GM10847 (cell line): Measurements from ENCODE around the gene PTPRG.

Experiments used
- POLR2A ChIP-seq: IDR thresholded peaks from 2 replicates; pipeline ENCODE4 v1.6.1; 2011; ENCODE audit not compliant: insufficient read length; ENCODE audit errors: extremely low read depth

Gene PTPRG

DNA sequence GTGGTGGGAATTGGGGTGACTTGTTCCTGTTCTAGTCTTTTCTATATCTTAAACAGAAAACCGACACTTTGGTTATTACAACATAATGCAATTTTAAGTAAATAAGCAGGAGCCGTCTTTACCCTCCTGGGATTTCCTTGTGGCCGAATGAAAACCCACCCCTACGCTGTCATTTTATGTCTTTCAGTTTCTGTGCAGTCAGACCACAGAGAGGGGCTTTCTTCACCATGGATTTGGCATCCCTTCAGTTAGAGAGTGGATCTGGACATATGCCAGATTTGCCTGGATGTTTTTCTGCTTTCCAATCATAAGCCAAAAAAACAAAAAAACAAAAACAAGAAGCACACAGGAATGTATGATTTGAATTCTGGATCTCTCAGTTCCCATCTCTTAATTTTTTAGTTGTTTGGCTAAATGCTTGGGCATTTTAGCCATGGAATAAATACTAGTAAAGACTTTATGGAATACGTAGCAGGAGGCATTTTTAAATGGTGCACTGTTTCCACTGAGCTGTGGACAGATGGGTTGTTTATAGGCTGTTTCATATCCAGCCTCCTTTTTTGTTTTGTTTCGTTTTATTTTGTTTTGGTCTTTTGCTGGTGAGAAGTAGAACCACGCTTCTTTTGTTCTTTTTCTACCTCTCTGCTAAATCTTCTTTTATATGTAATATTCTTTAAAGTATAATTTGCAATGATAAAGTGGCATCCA lies 539.1 kb downstream of the PTPRG start:
- TF ChIP-seq POLR2A: no peak

DNA sequence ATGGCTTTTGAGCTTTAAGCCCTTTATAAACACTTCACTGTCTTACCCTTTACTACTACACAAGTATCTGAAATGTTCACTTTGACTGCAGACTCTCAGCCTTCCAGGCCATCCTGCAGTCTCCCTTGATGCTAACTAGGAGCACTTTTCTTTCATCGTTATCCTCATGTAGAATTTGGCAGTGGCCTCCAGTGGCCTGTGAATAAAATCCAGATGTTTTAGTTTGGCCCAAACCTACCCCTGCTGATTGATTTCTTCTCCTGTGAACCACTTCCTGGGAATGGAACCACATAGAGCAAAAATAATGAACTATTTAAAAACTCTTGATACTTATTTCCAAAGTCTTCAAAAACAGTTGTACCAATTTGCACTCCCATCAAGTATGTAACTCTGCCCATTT lies 540.1 kb downstream of the PTPRG start:
- TF ChIP-seq POLR2A: no peak

DNA sequence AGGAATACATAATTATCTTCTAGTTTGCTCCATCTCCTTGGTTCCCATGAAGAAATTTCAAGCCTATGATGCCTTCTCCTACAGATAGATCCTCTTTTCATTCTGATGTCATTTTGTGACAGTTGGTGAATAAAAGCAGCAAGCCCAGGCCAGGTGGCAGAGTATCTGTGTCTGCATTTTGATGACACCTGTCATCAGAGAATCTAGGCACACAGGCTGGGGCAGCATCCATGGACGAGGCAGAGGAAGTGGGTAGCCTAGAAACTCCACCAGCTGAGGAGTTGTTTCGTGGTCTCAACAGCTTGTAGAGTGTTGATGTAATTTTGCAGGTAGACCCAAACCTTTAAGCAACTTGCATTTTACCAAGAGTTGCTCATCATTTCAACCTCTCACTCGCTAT lies 542.2 kb downstream of the PTPRG start:
- TF ChIP-seq POLR2A: no peak

DNA sequence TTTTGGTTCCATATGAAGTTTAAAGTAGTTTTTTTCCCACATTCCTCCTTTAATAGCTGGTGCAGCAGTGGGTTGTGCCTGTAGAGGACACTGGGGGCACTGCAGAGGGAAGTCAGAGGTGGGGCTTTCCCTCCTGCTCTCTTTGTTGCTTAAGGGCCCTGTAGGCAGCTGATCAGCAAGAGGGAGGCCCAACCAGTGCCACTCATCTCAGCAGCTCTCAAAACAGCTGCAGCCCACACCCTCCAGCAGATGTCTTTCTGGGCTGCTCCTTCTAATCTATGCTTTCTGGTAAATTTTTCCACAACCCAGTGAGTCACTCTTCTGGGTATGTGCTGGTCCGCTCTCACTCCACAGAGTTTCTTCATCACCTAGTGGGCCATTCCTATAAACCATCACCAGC lies 548.2 kb downstream of the PTPRG start:
- TF ChIP-seq POLR2A: no peak

DNA sequence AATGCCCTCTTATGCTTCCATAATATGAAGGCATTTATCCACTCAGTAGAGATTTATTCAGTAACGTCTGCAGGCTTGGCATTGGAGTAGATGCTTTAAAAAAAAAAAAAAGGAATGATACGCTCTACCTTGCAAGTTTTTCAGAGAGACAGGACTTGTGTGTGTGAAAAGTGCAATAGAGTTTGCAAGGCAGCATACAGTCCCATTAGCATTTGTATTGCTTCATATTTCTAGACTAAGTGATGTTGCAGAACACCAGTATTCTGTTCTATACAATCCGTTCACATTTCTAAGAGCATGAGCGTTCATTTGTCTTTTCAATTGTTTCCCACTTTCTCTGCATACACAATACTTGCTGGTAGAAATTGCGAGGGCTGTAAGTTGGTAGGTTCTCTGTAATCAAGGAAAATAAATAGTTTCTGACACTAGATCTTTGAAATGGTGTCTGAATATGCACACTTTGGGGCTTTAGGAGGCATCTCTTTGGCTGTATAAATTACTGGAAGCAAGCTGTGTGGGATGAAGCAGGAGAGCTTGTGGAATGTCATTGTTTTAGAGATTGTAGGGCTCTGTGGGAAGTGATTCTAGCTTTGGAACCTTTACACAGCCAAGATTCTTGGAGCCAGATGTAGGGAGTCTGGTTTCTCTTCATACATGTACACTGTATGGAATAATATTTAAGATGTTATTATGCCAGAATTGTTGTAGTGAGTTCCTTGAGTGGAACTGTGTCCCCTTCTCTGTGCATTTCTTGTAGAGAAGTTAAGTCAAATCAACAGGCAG lies 549.3 kb downstream of the PTPRG start:
- no peak for TF ChIP-seq POLR2A

DNA sequence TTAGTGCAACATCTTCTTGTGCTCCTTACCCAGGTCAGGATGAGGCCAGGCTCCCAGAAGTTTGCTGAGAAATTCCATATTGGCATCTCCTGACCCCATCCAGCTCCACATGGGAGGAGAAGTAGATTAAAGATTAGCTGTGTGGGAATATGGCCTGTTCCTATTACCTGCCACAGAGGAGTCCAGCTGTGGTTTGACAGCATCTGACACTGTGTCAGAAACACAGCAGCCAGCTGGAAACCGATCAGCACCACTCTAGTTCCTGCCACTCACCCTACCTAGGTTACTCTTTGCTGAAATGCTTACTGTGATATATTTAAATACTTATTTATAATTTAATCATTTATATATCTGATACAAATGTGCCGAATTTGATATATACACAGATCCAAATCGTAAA lies 551.7 kb downstream of the PTPRG start:
- no peak for TF ChIP-seq POLR2A

DNA sequence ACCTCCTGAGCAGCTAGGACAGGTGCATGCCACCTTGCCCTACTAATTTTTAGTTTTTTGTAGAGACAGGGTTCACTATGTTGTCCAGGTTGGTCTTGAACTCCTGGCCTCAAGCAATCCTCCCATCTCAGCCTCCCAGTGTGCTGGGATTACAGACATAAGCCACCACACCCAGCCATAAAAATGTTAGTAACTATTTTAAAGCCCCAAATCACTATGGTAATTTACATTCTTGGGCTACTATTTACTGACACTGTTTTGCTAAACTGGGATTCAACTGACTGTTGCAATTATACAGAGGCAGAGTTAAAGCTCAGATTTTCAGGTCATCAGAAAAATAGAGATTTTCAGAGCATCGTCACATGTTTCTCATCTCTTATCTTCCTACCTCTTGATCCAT lies 553.4 kb downstream of the PTPRG start:
- TF ChIP-seq POLR2A: no peak

DNA sequence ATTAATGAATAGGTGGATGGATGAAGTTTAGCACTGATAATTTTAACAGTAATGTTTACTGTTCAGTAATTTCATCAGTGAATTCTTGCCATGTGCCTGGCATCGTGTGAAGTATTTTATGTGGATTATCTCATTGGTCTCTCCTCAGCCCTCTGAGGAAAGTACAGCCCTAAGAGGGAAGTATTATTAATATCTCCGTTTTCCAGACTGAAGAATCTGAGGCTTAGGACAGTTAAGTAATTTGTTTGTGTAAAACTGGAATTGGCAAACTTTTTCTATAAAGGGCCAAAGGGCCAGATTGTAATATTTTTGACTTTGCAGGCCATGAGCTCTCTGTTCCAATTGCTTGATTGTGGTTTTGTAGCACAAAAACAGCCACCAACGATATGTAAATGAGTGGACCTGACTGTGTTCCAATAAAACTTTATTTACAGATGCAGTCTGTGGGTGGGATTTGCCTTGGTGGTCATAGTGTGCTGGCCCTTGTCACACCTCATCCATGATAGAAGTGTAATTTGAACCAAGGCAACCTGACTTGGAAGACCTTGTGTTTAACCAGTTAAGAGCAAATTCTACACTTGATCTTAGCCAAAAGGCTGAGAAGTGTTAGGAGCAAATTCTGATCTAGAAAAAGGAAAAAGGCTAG lies 556.7 kb downstream of the PTPRG start:
- TF ChIP-seq POLR2A: no peak

DNA sequence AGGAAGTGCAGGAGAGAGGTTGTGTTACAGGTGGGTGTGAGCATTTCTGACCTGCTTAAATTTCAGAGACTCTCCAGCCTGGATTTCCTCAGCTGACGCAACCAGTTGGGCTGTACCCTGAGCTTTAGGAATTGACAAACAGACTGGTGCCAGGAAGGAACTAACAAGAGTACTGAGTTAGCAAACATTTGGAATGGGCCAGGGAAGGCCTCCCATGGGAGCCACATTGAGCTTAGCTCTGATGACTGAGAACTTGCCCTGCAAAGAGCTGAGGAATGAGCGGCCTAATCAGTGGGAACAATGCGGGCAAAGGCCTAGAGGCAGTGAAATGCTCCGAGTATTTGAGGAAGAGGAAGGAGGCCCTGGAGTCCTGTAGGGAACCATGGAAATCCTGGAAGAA lies 557.8 kb downstream of the PTPRG start:
- no peak for TF ChIP-seq POLR2A

DNA sequence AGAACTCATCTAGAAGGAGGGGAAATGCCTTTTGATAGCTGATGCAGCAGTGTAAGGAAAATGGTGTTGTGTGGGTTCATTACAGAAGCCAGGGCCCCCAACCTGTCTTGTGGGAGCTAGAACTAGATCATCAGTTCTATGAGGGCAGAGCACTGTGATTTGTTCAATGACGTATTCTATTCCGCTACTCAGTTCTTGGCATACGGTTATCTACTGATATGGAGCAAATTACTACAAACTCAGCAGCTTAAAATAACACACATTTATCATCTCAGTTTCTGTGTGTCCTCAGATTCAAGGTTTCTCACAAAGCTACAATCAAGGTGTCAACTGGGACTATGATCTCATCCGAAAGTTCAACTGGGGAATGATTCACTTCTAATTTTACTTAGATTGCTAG lies 561.4 kb downstream of the PTPRG start:
- no peak for TF ChIP-seq POLR2A

DNA sequence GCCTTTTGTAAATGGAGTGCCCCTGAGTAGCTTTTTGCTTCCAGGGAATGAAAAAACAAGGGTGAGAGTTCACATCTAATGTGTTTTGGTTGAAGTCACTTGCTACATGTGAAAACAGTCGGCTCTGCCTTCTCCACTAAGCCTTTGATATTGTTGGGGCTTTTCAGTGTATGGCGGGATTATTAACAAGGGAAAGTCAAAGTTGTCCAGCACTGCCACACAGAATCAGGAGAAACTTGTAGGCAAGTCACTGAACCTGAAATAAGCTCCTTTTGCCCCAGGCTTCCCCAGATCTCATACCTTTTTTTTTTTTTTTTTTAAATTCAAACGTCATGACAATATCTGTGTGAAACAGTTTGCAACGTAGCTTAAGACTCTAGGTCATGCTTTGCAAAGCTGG lies 564.0 kb downstream of the PTPRG start:
- no peak for TF ChIP-seq POLR2A

DNA sequence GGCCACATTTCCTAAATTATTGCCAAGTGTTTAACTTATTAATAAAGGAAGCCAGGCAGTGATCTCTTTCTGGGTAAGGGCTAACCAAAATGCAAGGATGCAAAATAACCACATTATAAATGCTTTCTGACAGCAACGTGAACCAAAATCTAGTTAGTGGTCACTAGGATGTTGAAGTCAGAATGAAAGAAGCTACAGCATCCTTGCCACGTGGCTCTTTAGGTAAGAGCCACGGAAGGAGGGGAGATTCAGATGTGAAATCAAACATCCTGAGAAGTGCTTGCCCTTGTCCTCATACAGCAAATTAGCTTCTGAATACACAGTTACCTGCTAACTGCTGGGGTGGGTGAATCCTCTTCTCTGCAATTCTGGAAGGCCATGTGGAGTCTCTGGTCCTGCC lies 565.7 kb downstream of the PTPRG start:
- TF ChIP-seq POLR2A: no peak

DNA sequence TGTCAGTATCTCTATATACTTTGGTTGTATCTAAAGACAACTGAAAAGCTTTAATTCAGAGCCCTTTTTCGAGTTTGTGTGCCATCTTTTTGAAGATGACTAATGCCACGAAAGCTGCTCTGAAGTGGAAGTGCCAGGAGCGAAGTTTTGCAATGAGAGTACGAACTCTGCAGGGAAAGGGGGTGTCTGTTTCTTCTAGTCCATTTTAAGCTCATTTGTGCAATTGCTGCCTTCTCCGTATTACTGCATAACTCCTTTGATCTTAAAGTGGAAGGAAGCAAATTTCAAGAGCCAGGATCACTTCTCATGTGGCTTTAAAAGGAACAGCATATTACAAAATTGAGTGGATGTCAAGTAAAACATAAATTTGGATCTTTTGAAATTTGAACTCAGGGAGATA lies 566.7 kb downstream of the PTPRG start:
- no peak for TF ChIP-seq POLR2A

DNA sequence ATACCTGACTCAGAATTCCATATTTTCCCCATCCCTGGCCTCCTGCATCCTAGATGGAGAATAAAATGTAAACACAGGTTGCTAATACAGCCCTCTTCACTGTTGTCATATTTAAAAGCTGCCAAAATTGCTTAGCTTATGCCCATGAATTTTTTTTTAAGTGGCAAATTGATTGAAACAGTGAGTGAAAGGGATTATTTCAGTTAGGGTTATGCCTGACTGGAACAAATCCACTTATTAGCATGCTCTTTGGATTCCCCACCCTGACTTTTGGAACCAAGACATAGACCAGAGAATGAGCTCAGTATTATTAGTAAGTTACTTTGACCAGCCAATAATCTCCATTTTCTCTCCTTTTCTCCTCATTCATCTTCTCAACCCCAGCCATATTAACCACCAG lies 567.3 kb downstream of the PTPRG start:
- no peak for TF ChIP-seq POLR2A

DNA sequence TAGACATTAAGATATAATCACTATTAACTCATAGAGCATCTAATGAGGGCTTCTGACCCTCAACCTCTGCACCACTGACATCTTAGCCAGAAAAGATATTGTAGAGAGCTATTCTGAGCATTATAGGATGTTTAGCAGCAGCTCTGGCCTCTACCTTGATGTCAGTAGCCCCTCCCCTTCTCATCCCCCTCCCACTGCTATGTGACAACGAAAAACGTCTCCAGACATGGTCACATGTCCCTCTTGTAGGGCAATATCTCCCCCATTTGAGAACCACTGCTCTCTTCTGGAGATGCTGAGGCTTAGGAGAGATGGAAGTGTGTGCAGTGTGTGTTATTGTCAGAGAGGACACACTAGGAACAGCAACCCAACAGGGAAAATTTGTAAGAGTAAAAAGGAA lies 569.7 kb downstream of the PTPRG start:
- no peak for TF ChIP-seq POLR2A

DNA sequence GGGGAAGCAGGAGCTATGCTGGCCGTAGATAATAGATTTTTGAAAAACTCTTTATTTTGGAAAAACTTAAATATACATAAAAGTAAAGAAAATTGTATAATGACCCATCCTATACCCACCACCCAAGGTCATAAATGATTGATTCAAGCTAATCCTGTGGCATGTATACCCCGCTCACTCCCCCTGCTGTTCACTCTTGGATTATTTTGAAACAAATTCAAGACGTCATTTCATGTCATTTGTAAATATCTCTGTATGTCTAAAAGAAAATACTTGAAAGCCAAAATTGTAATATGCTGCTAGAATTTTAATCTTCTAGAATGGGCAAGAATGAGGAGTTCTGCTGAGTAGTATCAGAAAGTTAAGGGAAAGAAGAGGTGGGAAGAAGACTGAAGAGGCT lies 570.2 kb downstream of the PTPRG start:
- TF ChIP-seq POLR2A: no peak
